ENCODE measurements around the gene OSER1. TPM values are rescaled to one million over a fixed set of nuclear protein-coding genes. Genes with fewer than 3 reads are reported as not detected.

The OSER1 gene
- total RNA-seq, 2 experiments from 2014 or later, result 172 TPM

- DNase-seq (no peak), ATAC-seq (ENCODE audit: poor library complexity) (no peak)
- Histone ChIP-seq H3K36me3 (ENCODE audit: insufficient read depth, low read length) (no peaks in the 10 kb centered on the region), H3K9me3 (ENCODE audit: control insufficient read depth in 1 of 2, insufficient read depth in 1 of 2, low read length in 2 of 2) (no peaks in the 10 kb centered on the region), H3K4me3 (ENCODE audit: low read length) (no peak overlapping the region), H3K27ac (ENCODE audit: low read depth in 1 of 2, low read length in 2 of 2) (no peak overlapping the region), H3K4me1 (ENCODE audit: insufficient read depth, low read length) (no peaks in the 10 kb centered on the region), H3K27me3 (ENCODE audit: control insufficient read depth in 1 of 2, insufficient read depth in 2 of 2, low read length in 2 of 2) (peaks cover 3 to 14% of the 10 kb centered on the region in 2 experiments)
- Mint-ChIP-seq H3K36me3 (ENCODE audit: low read depth) (no peaks in the 10 kb centered on the region), H3K4me3 (no peak overlapping the region), H3K9me3 (no peaks in the 10 kb centered on the region), H3K27ac (no peak overlapping the region), H3K27me3 (peaks cover 60% of the 10 kb centered on the region), H3K4me1 (ENCODE audit: low read depth) (no peaks in the 10 kb centered on the region)
- CTCF ChIA-PET, result interaction anchor here (0.9 kb wide), 1 partner anchor 22 kb away, joined by 3 read pairs; no protein-coding TSS in a partner anchor
- TF ChIP-seq CTCF (IDR thresholded peaks at IDR 0.05), result no peak
- POLR2A ChIA-PET, result no interaction called here
- intact Hi-C loops (cut with DNase I, micrococcal nuclease), result no loop called here
These were observed 37.5 kb downstream of the OSER1 start for GRCh38 chr20:44173116-44173515.

- ChIA-PET POLR2A (no interaction called here), CTCF (no interaction called here)
- Histone ChIP-seq H3K27me3 (ENCODE audit: control insufficient read depth in 1 of 2, insufficient read depth in 2 of 2, low read length in 2 of 2) (peaks cover 3 to 14% of the 10 kb centered on the region in 2 experiments), H3K27ac (ENCODE audit: low read depth in 1 of 2, low read length in 2 of 2) (no peak overlapping the region), H3K9me3 (ENCODE audit: control insufficient read depth in 1 of 2, insufficient read depth in 1 of 2, low read length in 2 of 2) (no peaks in the 10 kb centered on the region), H3K36me3 (ENCODE audit: insufficient read depth, low read length) (no peaks in the 10 kb centered on the region), H3K4me1 (ENCODE audit: insufficient read depth, low read length) (no peaks in the 10 kb centered on the region), H3K4me3 (ENCODE audit: low read length) (no peak overlapping the region)
- no peaks in the 10 kb centered on the region for H3K9me3 Mint-ChIP-seq
- H3K4me3 Mint-ChIP-seq, result no peak overlapping the region
- peaks cover 59% of the 10 kb centered on the region for H3K27me3 Mint-ChIP-seq
- ATAC-seq (ENCODE audit: poor library complexity) (no peak), DNase-seq (no peak)
- no peaks in the 10 kb centered on the region for H3K36me3 Mint-ChIP-seq (ENCODE audit: low read depth)
- no peaks in the 10 kb centered on the region for H3K4me1 Mint-ChIP-seq (ENCODE audit: low read depth)
- intact Hi-C loops (cut with DNase I, micrococcal nuclease), result no loop called here
- TF ChIP-seq CTCF (IDR thresholded peaks at IDR 0.05), result no peak
- H3K27ac Mint-ChIP-seq, result no peak overlapping the region
These were observed 38.0 kb downstream of the OSER1 start for GRCh38 chr20:44172572-44172950.

GRCh38 chr20:44171775-44172571 lies 38.6 kb downstream of the OSER1 start:
- TF ChIP-seq CTCF (IDR thresholded peaks at IDR 0.05), result no peak
- H3K9me3 Mint-ChIP-seq, result no peaks in the 10 kb centered on the region
- no peak overlapping the region for H3K4me3 Mint-ChIP-seq
- ChIA-PET CTCF (interaction anchor here (0.8 kb wide), 1 partner anchor 56 kb away, joined by 3 read pairs; no protein-coding TSS in a partner anchor), POLR2A (no interaction called here)
- intact Hi-C loops (cut with DNase I, micrococcal nuclease), result no loop called here
- DNase-seq (no peak), ATAC-seq (ENCODE audit: poor library complexity) (no peak)
- H3K27ac Mint-ChIP-seq, result no peak overlapping the region
- Histone ChIP-seq H3K36me3 (ENCODE audit: insufficient read depth, low read length) (no peaks in the 10 kb centered on the region), H3K9me3 (ENCODE audit: control insufficient read depth in 1 of 2, insufficient read depth in 1 of 2, low read length in 2 of 2) (no peaks in the 10 kb centered on the region), H3K4me3 (ENCODE audit: low read length) (no peak overlapping the region), H3K4me1 (ENCODE audit: insufficient read depth, low read length) (no peaks in the 10 kb centered on the region), H3K27me3 (ENCODE audit: control insufficient read depth in 1 of 2, insufficient read depth in 2 of 2, low read length in 2 of 2) (peaks cover 6 to 14% of the 10 kb centered on the region in 2 experiments), H3K27ac (ENCODE audit: low read depth in 1 of 2, low read length in 2 of 2) (no peak overlapping the region)
- H3K27me3 Mint-ChIP-seq, result peaks cover 61% of the 10 kb centered on the region
- H3K4me1 Mint-ChIP-seq (ENCODE audit: low read depth), result no peaks in the 10 kb centered on the region
- no peaks in the 10 kb centered on the region for H3K36me3 Mint-ChIP-seq (ENCODE audit: low read depth)
